Gastrocnemius medialis (tissue), 4 donors: ENCODE results near the gene COASY. TPM values are rescaled to one million over a fixed set of nuclear protein-coding genes. Genes with fewer than 3 reads are reported as not detected.
A peak's percentile ranks its signal among the peaks of the same experiment; 100 is the strongest.

Experiments
- ATAC-seq, 2 donors: fragments of 150-250 bp; one replicate each; pipeline ENCODE4 v1.9.1; 2016
- DNase-seq, 2 donors: peaks; one replicate each; pipeline ENCODE4 v3.0.0-alpha.2; 2019
- H3K27ac ChIP-seq, 4 donors: fragments of 200-600 bp; sonication (generic); 1 replicate in 1 of 4; 2 replicates in 3 of 4; pipeline ENCODE4 v1.5.1; 2016 to 2018; ENCODE audit warnings: mild to moderate bottlenecking in 2 of 4, moderate library complexity in 1 of 4
- H3K27me3 ChIP-seq, 3 donors: fragments of 200-600 bp; sonication (generic) in 2 of 3; 1 replicate in 1 of 3; 2 replicates in 2 of 3; pipeline versions ENCODE4 v1.5.1 to v1.6.0; 2016 to 2019; ENCODE audit warnings: mild to moderate bottlenecking in 1 of 3, moderate library complexity in 1 of 3
- H3K36me3 ChIP-seq, 2 donors: fragments of 200-600 bp; sonication (generic) in 1 of 2; one replicate each; pipeline ENCODE4 v1.5.1; 2017 to 2018
- H3K4me1 ChIP-seq, 2 donors: fragments of 200-600 bp; sonication (generic) in 1 of 2; one replicate each; pipeline ENCODE4 v1.5.1; 2016 to 2017; ENCODE audit warnings: mild to moderate bottlenecking in 2 of 2
- H3K4me3 ChIP-seq, 4 donors: fragments of 200-600 bp; sonication (generic) in 3 of 4; 1 replicate in 1 of 4; 2 replicates in 3 of 4; pipeline ENCODE4 v1.5.1; 2016 to 2019; ENCODE audit warnings: mild to moderate bottlenecking in 2 of 4
- H3K9me3 ChIP-seq, 3 donors: fragments of 200-600 bp; sonication (generic) in 2 of 3; 1 replicate in 1 of 3; 2 replicates in 2 of 3; pipeline ENCODE4 v1.5.1; 2016 to 2019
- POLR2A ChIP-seq, 2 donors: fragments of 450-650 bp; IDR thresholded peaks; one replicate each; pipeline ENCODE4 v1.6.1; 2017; ENCODE audit warnings: antibody characterized with exemption in 2 of 2, mild to moderate bottlenecking in 2 of 2, moderate library complexity in 2 of 2
- in situ Hi-C, 4 donors: fragments of 200-750 bp; cut with MboI; loops; one replicate each; pipeline versions ENCODE4 v1.15.0 to v1.8.0; 2017; ENCODE audit warnings: low sequenced_read_pairs in 4 of 4
- intact Hi-C: fragments of 100-400 bp; cut with DNase I; formaldehyde crosslinking; loops from one replicate; pipeline ENCODE4 v1.15.1; 2023; ENCODE audit warnings: low total_unique reads
- total RNA-seq, 4 donors: library from RNA; depleted of rRNA; stranded (reverse); fragments of >200 nt; gene quantifications; one replicate each; pipeline versions ENCODE4 v1.1.0 to v1.2.3, GENCODE V29; 2016
- TF ChIP-seq, protein P1 (sequence below), 5 experiments: fragments of 450-650 bp in 3 of 5; fragments of 200-600 bp in 2 of 5; sonication (generic) in 2 of 5; IDR thresholded peaks in 4 of 5; conservative IDR thresholded peaks in 1 of 5; 1 replicate in 4 of 5; 2 replicates in 1 of 5; pipeline ENCODE4 v1.5.1; 2016 to 2019; ENCODE audit warnings: antibody characterized with exemption in 5 of 5, mild to moderate bottlenecking in 3 of 5, moderate library complexity in 3 of 5

COASY gene
- total RNA-seq, 4 donors from 2014 or later, result 22.4 to 39.9 (median 27.5) TPM

GRCh38 chr17:42559075-42559474, 2.9 kb upstream of the COASY start:
- DNase-seq (no peak), ATAC-seq (no peak)
- no peak overlapping the region for H3K27ac ChIP-seq
- TF ChIP-seq, protein P1, sequence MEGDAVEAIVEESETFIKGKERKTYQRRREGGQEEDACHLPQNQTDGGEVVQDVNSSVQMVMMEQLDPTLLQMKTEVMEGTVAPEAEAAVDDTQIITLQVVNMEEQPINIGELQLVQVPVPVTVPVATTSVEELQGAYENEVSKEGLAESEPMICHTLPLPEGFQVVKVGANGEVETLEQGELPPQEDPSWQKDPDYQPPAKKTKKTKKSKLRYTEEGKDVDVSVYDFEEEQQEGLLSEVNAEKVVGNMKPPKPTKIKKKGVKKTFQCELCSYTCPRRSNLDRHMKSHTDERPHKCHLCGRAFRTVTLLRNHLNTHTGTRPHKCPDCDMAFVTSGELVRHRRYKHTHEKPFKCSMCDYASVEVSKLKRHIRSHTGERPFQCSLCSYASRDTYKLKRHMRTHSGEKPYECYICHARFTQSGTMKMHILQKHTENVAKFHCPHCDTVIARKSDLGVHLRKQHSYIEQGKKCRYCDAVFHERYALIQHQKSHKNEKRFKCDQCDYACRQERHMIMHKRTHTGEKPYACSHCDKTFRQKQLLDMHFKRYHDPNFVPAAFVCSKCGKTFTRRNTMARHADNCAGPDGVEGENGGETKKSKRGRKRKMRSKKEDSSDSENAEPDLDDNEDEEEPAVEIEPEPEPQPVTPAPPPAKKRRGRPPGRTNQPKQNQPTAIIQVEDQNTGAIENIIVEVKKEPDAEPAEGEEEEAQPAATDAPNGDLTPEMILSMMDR (IDR thresholded peaks at IDR 0.05 in 4 of 5, conservative IDR thresholded peaks at IDR 0.05 in 1 of 5), result no peak
- no peak for TF ChIP-seq POLR2A (IDR thresholded peaks at IDR 0.05)
- intact Hi-C loops, result no loop called here
- H3K4me3 ChIP-seq, result no peak overlapping the region
- H3K4me1 ChIP-seq, result peaks cover 26 to 29% of the 10 kb centered on the region in 2 donors
- H3K36me3 ChIP-seq, result no peaks in the 10 kb centered on the region
- in situ Hi-C loops, result no loop called here
- no peaks in the 10 kb centered on the region for H3K27me3 ChIP-seq
- no peaks in the 10 kb centered on the region for H3K9me3 ChIP-seq

DNA sequence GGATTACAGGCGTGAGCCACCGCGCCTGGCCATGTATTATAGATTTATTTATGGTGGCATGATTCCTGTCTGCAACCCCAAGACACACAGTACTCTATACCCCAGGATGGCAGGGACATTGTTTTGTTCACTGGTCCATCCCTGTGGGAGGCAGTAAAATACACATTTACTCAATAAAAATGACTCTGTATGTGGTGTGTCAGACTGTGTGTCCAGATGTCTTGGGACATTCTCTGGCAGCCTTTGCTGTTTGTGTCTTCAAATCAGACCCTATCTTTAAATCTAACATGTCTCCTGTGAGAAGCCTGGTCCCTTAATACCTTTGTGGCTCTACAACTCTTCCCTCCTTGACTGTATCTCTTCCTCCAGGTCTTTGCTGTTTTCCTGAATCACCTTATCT, 1.7 kb upstream of the COASY start:
- H3K36me3 ChIP-seq, result peaks cover 0 to 10% of the 10 kb centered on the region in 2 donors
- ATAC-seq (no peak), DNase-seq (no peak)
- no peaks in the 10 kb centered on the region for H3K27me3 ChIP-seq
- intact Hi-C loops (no loop called here), in situ Hi-C loops (no loop called here)
- H3K9me3 ChIP-seq, result no peaks in the 10 kb centered on the region
- no peak overlapping the region for H3K4me3 ChIP-seq
- TF ChIP-seq, protein P1 (IDR thresholded peaks at IDR 0.05 in 4 of 5, conservative IDR thresholded peaks at IDR 0.05 in 1 of 5), result no peak
- TF ChIP-seq POLR2A (IDR thresholded peaks at IDR 0.05), result no peak
- peak overlapping the region in 2 of 4 donors; percentile 14 to 31 for H3K27ac ChIP-seq
- H3K4me1 ChIP-seq, result peaks cover 21 to 25% of the 10 kb centered on the region in 2 donors

DNA sequence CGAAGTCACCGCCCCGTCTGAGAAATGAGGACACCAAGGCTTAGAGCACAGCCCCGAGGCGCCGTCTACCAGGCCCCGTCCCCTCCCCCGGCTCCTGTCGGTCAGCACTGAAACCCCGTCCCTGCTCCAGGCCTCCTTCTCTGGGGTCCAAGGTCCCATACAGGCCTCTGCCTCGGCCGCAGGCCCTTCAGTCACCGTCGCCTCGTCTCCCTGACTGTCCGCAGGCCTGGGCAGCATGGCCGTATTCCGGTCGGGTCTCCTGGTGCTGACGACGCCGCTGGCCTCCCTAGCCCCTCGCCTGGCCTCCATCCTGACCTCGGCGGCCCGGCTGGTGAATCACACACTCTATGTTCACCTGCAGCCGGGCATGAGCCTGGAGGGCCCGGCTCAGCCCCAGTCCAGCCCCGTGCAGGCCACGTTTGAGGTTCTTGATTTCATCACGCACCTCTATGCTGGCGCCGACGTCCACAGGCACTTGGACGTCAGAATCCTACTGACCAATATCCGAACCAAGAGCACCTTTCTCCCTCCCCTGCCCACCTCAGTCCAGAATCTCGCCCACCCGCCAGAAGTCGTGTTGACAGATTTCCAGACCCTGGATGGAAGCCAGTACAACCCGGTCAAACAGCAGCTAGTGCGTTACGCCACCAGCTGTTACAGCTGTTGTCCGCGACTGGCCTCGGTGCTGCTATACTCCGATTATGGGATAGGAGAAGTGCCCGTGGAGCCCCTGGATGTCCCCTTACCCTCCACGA, 617 bp downstream of the COASY start:
- no peak for TF ChIP-seq POLR2A (IDR thresholded peaks at IDR 0.05)
- TF ChIP-seq, protein P1 (IDR thresholded peaks at IDR 0.05 in 4 of 5, conservative IDR thresholded peaks at IDR 0.05 in 1 of 5), result no peak
- Histone ChIP-seq H3K27me3 (no peaks in the 10 kb centered on the region), H3K27ac (peak overlapping the region; percentile 88 to 89 (median 88)), H3K4me1 (peaks cover 28 to 31% of the 10 kb centered on the region in 2 donors), H3K4me3 (peak overlapping the region; percentile 83 to 99 (median 94)), H3K9me3 (no peaks in the 10 kb centered on the region), H3K36me3 (peaks cover 0 to 20% of the 10 kb centered on the region in 2 donors)
- intact Hi-C loops, result no loop called here
- DNase-seq, result no peak
- in situ Hi-C loops, result no loop called here
- ATAC-seq, result peak in 1 of 2 donors; percentile 9

DNA sequence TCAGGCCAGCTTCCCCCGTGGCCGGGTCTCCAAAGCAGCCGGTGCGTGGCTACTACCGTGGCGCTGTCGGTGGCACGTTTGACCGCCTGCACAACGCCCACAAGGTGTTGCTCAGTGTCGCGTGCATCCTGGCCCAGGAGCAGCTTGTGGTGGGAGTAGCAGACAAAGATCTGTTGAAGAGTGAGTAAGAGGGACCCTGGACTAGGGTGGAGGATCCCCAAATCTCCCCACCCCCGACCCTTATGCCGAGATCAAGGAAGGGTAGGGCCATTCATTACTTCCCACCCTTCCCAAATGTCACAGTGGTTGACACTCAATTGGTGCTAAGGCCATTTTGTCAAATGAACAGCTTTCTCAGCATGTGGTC, 1.2 kb downstream of the COASY start:
- DNase-seq, result no peak
- Histone ChIP-seq H3K4me3 (peak overlapping the region; percentile 83 to 99 (median 94)), H3K27ac (peak overlapping the region; percentile 88 to 89 (median 88)), H3K9me3 (no peaks in the 10 kb centered on the region), H3K27me3 (no peaks in the 10 kb centered on the region), H3K4me1 (peaks cover 32 to 36% of the 10 kb centered on the region in 2 donors), H3K36me3 (peaks cover 0 to 20% of the 10 kb centered on the region in 2 donors)
- intact Hi-C loops, result no loop called here
- no peak for ATAC-seq
- TF ChIP-seq, protein P1 (IDR thresholded peaks at IDR 0.05 in 4 of 5, conservative IDR thresholded peaks at IDR 0.05 in 1 of 5), result no peak
- no peak for TF ChIP-seq POLR2A (IDR thresholded peaks at IDR 0.05)
- in situ Hi-C loops, result no loop called here
